Adipocyte (in vitro differentiated cells): ENCODE results near the gene FAM200B.
A peak's percentile ranks its signal among the peaks of the same experiment; 100 is the strongest.
"Not testable (repeated sequence)": the region's sequence is repeated elsewhere in the genome, so short reads cannot be mapped to it uniquely, and the experiment has no call there.

Experiments
- DNase-seq: peaks from one replicate; pipeline ENCODE4 v3.0.0-alpha.2; 2015; ENCODE audit warnings: low read depth
- H3K27me3 ChIP-seq: replicated peaks from 2 replicates; pipeline ENCODE4 v1.7.0; 2013; ENCODE audit warnings: mild to moderate bottlenecking, low read length, moderate library complexity; ENCODE audit not compliant: control insufficient read depth, insufficient read depth
- H3K36me3 ChIP-seq: 2 replicates; pipeline ENCODE4 v1.7.0; 2013; ENCODE audit warnings: low read length, mild to moderate bottlenecking, moderate library complexity; ENCODE audit not compliant: control insufficient read depth, insufficient read depth, severe bottlenecking
- H3K4me1 ChIP-seq: 2 replicates; pipeline ENCODE4 v1.7.0; 2013; ENCODE audit warnings: mild to moderate bottlenecking, low read length, moderate library complexity; ENCODE audit not compliant: control insufficient read depth, insufficient read depth
- H3K4me3 ChIP-seq: 2 replicates; pipeline ENCODE4 v1.7.0; 2013; ENCODE audit warnings: mild to moderate bottlenecking, low read length, moderate library complexity
- H3K9ac ChIP-seq: 2 replicates; pipeline ENCODE4 v1.7.0; 2013; ENCODE audit warnings: mild to moderate bottlenecking, low read length, moderate library complexity
- H3K9me3 ChIP-seq: 2 replicates; pipeline ENCODE4 v1.7.0; 2013; ENCODE audit warnings: mild to moderate bottlenecking, low read length, moderate library complexity; ENCODE audit not compliant: control insufficient read depth

Gene FAM200B

DNA sequence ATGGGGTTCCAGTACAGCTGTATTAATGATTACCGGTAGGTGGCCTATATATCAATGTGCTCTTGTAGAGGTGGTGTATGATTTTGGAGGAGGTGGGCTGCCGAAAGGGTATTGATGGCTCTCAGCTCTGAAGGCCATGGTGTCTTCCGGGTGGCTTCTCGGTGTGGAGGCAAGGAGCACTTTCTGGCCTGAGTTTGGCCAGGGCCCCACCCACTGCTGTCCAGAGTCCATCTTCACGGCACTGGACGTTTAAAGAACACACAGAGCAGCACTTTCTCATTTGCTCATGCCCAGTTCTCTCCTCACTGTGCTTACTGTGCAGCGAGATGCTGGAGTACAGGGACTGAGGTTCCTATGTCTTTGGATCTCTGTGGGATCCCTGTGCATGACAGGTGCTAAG is 37.3 kb downstream of the FAM200B start:
- H3K27me3 ChIP-seq, result no peaks in the 10 kb centered on the region
- H3K9me3 ChIP-seq, result no peaks in the 10 kb centered on the region
- H3K36me3 ChIP-seq, result peaks cover 5% of the 10 kb centered on the region
- no peak overlapping the region for H3K4me3 ChIP-seq
- DNase-seq, result no peak
- H3K4me1 ChIP-seq, result peaks cover 21% of the 10 kb centered on the region
- no peak overlapping the region for H3K9ac ChIP-seq

DNA sequence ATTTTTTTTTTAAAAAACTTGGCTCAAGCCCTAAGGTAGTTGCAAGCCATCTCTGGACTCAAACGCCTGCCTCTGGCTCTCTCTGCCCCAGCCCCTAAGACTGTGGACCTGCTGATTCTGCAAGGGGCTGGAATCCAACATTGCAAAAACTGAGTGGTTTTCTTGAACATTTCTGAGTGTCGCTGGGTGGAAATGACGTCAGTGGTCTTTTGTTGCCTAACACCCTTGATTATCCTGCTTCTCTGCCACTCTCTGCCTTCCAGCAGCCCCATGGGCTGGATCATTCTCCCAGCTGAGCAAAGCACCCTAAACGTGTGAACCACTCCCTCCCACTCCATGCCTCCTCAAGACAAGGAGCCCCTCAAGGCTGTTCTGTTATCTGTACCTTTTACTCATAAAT is 37.9 kb downstream of the FAM200B start:
- H3K27me3 ChIP-seq, result no peaks in the 10 kb centered on the region
- DNase-seq, result no peak
- no peaks in the 10 kb centered on the region for H3K9me3 ChIP-seq
- peaks cover 5% of the 10 kb centered on the region for H3K36me3 ChIP-seq
- peaks cover 15% of the 10 kb centered on the region for H3K4me1 ChIP-seq
- H3K9ac ChIP-seq, result no peak overlapping the region
- no peak overlapping the region for H3K4me3 ChIP-seq

DNA sequence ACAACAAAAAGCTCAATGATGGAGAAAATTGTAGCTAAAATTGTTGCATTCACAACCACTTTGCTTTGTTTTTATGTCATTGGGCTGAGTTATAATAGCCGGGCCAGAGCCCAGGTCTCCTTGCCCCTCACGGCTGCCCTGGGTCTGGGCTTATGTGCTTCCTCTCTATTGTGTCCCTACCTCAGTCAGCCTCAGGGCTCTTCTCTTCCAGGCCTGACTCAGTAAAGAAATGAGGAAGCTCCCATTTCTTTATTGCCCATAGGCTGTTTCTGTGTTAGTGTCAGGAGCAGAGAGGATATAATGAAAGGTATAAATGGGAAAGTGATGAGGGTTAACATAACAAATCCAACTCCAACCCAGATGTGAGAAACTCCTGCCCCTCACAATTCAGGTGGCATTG is 39.2 kb downstream of the FAM200B start:
- Histone ChIP-seq H3K36me3 (peaks cover 5% of the 10 kb centered on the region), H3K4me1 (peaks cover 13% of the 10 kb centered on the region), H3K9me3 (no peaks in the 10 kb centered on the region), H3K4me3 (no peak overlapping the region), H3K27me3 (no peaks in the 10 kb centered on the region), H3K9ac (no peak overlapping the region)
- DNase-seq, result no peak

DNA sequence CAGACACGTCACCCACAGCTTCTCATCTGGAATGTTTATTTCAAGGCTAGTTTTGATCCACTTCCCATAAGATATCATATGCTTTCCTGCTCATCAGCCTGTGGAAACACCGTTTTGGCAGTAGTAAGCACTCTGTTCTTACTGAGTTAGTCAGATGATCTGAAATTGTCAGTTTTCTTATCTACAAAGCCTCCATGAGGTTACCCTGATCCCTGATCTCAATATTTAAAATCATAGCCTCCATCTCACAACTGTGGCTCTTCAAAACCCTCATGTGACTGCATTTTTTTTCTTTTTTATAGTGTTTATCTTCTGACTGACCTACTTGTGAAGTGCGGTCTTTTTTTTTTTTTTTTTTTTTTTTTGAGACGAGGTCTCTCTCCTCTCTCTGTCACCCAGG is 44.0 kb downstream of the FAM200B start:
- Histone ChIP-seq H3K4me1 (no peaks in the 10 kb centered on the region), H3K9me3 (no peaks in the 10 kb centered on the region), H3K36me3 (no peaks in the 10 kb centered on the region), H3K9ac (no peak overlapping the region), H3K27me3 (no peaks in the 10 kb centered on the region), H3K4me3 (no peak overlapping the region)
- DNase-seq, result no peak

DNA sequence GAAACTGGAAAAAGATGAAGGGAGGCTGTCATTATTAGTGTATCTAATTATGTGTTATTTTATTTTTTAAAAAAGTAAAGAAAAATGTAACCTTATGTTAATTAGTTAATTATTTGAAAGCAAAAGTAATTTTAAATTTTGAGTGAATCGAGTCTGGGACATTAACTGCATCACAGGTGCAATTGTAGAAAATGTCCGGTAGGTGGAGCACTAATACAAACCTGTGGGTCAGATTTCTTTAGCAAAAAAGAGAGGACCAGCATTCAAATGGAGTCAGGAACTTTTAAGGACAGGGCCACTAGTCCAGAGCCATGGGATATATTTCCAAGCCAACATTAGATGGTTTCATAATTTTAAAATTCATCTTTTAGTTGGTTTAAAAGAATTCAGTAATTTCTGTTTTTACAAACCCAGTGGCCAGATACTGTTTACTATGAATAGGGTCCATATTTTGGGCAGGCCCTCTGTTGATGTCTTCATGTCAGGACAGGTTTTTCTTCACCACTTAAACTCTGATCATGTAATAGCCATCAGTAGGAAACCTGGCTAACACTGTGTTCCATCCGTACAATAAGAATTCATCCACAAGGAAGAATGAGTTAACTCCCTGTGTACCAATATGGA is 48.4 kb downstream of the FAM200B start:
- Histone ChIP-seq H3K4me3 (no peak overlapping the region), H3K4me1 (no peaks in the 10 kb centered on the region), H3K9ac (no peak overlapping the region), H3K27me3 (no peaks in the 10 kb centered on the region), H3K36me3 (no peaks in the 10 kb centered on the region), H3K9me3 (no peaks in the 10 kb centered on the region)
- DNase-seq, result peak; percentile 86

DNA sequence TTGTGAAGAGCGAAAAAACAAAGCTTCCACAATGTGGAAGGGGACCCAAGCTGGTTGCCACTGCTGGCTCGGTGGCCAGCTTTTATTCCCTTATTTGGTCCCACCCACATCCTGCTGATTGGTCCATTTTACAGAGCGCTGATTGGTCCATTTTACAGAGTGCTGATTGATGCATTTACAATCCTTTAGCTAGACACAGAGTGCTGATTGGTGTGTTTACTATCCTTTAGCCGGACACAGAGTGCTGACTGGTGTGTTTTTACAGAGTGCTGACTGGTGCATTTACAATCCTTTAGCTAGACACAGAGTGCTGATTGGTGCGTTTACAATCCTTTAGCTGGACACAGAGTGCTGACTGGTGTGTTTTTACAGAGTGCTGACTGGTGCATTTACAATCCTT is 51.4 kb downstream of the FAM200B start:
- H3K9me3 ChIP-seq, H3K36me3 ChIP-seq, H3K9ac ChIP-seq, DNase-seq, H3K4me1 ChIP-seq, H3K4me3 ChIP-seq, H3K27me3 ChIP-seq: not testable (repeated sequence)

DNA sequence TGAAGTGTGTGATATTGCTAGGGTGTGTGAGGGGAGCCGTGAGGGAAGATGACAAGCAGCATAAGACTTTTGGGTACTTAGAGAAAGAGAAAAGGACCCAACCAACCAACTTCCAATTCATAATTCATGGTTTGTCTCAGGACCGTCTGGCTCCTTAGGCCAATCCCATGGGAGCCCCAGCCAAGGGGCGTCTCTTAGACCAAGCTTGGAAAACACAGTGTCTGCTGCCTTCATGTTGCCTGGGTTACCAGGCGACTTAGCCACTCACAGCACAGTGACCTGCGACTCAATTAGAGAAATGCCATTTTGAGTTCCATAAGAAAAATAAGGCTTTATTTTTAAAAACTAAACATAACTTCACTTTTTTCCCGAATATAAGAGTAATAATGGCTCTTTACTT is 53.9 kb downstream of the FAM200B start:
- no peaks in the 10 kb centered on the region for H3K27me3 ChIP-seq
- no peaks in the 10 kb centered on the region for H3K36me3 ChIP-seq
- no peak overlapping the region for H3K4me3 ChIP-seq
- DNase-seq, result no peak
- no peaks in the 10 kb centered on the region for H3K9me3 ChIP-seq
- peaks cover 5% of the 10 kb centered on the region for H3K4me1 ChIP-seq
- no peak overlapping the region for H3K9ac ChIP-seq

DNA sequence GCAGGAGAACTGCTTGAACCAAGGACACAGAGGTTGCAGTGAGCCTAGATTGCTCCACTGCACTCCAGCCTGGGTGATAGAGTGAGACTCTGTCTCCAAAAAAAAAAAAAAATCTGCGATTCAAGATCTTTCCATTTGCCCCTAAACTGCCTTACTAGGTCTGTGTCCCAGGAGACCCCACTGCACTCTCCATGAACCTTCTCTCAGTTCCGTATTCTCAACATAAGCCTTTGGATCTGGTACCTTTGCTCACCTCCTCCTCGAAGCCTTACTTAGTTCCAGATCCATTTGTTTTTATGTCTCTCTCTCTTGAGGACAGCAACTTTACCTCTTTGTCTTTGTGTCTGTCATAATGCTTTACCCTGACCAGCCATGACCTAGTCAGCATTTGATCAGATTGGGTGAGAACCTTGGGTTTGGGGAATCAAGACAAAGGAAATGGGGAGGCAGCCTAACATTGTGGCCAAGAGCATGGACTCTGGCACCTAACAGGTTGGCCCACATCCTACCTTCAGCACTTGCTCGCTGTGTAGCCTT is 55.0 kb downstream of the FAM200B start:
- H3K36me3 ChIP-seq, result no peaks in the 10 kb centered on the region

DNA sequence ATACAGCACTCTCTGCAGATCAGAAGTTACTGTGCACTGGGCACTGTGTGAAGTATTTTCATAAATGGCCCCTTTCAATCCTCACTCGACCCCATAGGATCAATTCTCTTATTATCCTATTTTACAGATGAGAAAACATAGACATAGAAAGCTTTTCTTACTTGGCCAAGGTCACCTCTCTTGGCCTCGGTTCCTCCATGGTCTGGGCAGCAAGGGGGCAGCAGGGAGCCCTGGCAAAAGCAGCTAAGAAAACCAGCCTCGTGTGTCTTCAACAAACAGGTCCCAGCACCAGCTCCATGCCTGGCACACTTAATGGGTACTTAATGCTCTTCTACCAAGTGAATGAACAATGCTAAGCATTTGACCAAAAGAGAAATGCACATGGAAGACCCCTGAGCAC is 55.6 kb downstream of the FAM200B start:
- Histone ChIP-seq H3K9ac (no peak overlapping the region), H3K4me1 (peaks cover 5% of the 10 kb centered on the region), H3K36me3 (no peaks in the 10 kb centered on the region), H3K27me3 (no peaks in the 10 kb centered on the region), H3K4me3 (no peak overlapping the region), H3K9me3 (peaks cover 14% of the 10 kb centered on the region)
- DNase-seq, result no peak

More for the DNA sequence above, 55.0 kb downstream of the FAM200B start:
- H3K9ac ChIP-seq, result no peak overlapping the region
- peaks cover 5% of the 10 kb centered on the region for H3K4me1 ChIP-seq
- no peak for DNase-seq
- no peak overlapping the region for H3K4me3 ChIP-seq
- peaks cover 8% of the 10 kb centered on the region for H3K9me3 ChIP-seq
- no peaks in the 10 kb centered on the region for H3K27me3 ChIP-seq

DNA sequence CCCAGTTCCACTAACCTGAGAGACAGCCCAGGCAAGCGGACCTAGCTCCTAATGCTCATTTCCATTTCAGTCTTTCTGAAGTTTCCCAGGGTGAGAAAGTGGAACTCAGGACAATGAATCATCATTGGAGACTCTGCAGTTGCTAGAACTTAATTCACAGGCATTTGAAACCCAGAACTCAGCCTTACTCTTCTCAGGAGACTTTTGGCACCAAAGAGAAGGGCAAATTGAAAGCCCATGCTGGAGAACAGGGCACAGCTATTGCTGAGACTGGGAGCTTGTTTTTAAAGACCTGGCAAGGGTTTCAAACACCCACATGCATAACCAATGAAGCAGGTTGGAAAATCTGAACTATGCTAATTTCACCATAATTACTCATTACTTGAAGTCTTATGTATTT is 57.2 kb downstream of the FAM200B start:
- Histone ChIP-seq H3K4me3 (no peak overlapping the region), H3K9ac (no peak overlapping the region), H3K9me3 (peaks cover 23% of the 10 kb centered on the region), H3K27me3 (no peaks in the 10 kb centered on the region), H3K4me1 (peaks cover 5% of the 10 kb centered on the region), H3K36me3 (no peaks in the 10 kb centered on the region)
- DNase-seq, result peak; percentile 38
